ENCODE results near the gene DCP1A. TPM values are rescaled to one million over a fixed set of nuclear protein-coding genes. Genes with fewer than 3 reads are reported as not detected.
A peak's percentile ranks its signal among the peaks of the same experiment; 100 is the strongest.
"Not testable (repeated sequence)": the region's sequence is repeated elsewhere in the genome, so short reads cannot be mapped to it uniquely, and the experiment has no call there.

DCP1A gene
- polyA plus RNA-seq, 1 experiment, result 34.0 TPM

GRCh38 chr3:53377794-53378193 lies 30.5 kb upstream of the DCP1A start:
- no peak overlapping the region for H3K4me3 ChIP-seq (ENCODE audit: low read depth, low read length)
- no peak for DNase-seq (ENCODE audit: low read depth)
- no peaks in the 10 kb centered on the region for H3K27me3 ChIP-seq (ENCODE audit: control insufficient read depth, insufficient read depth, low read length)
- H3K36me3 ChIP-seq (ENCODE audit: control insufficient read depth, insufficient read depth, low read length), result no peaks in the 10 kb centered on the region
- POLR2A ChIA-PET, result no interaction called here
- CTCF ChIA-PET, result no interaction called here
- TF ChIP-seq, protein P1, sequence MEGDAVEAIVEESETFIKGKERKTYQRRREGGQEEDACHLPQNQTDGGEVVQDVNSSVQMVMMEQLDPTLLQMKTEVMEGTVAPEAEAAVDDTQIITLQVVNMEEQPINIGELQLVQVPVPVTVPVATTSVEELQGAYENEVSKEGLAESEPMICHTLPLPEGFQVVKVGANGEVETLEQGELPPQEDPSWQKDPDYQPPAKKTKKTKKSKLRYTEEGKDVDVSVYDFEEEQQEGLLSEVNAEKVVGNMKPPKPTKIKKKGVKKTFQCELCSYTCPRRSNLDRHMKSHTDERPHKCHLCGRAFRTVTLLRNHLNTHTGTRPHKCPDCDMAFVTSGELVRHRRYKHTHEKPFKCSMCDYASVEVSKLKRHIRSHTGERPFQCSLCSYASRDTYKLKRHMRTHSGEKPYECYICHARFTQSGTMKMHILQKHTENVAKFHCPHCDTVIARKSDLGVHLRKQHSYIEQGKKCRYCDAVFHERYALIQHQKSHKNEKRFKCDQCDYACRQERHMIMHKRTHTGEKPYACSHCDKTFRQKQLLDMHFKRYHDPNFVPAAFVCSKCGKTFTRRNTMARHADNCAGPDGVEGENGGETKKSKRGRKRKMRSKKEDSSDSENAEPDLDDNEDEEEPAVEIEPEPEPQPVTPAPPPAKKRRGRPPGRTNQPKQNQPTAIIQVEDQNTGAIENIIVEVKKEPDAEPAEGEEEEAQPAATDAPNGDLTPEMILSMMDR (IDR thresholded peaks at IDR 0.05; ENCODE audit: insufficient read depth, low read depth, low read length), result no peak

GRCh38 chr3:53376679-53377078 lies 29.3 kb upstream of the DCP1A start:
- Histone ChIP-seq H3K4me3 (ENCODE audit: low read depth, low read length) (no peak overlapping the region), H3K36me3 (ENCODE audit: control insufficient read depth, insufficient read depth, low read length) (no peaks in the 10 kb centered on the region), H3K27me3 (ENCODE audit: control insufficient read depth, insufficient read depth, low read length) (peaks cover 3% of the 10 kb centered on the region)
- DNase-seq (ENCODE audit: low read depth), result no peak
- POLR2A ChIA-PET, result no interaction called here
- TF ChIP-seq, protein P1 (IDR thresholded peaks at IDR 0.05; ENCODE audit: insufficient read depth, low read depth, low read length), result no peak
- CTCF ChIA-PET, result no interaction called here

- ChIA-PET CTCF (no interaction called here), POLR2A (no interaction called here)
- peaks cover 3% of the 10 kb centered on the region for H3K27me3 ChIP-seq (ENCODE audit: control insufficient read depth, insufficient read depth, low read length)
- TF ChIP-seq, protein P1 (IDR thresholded peaks at IDR 0.05; ENCODE audit: insufficient read depth, low read depth, low read length), result peak; percentile 70
- H3K4me3 ChIP-seq (ENCODE audit: low read depth, low read length), result no peak overlapping the region
- DNase-seq (ENCODE audit: low read depth), result no peak
- H3K36me3 ChIP-seq (ENCODE audit: control insufficient read depth, insufficient read depth, low read length), result no peaks in the 10 kb centered on the region
Observed at GRCh38 chr3:53375019-53375418, 27.7 kb upstream of the DCP1A start.

GRCh38 chr3:53370719-53371118 lies 23.4 kb upstream of the DCP1A start:
- DNase-seq (ENCODE audit: low read depth); CTCF ChIA-PET; POLR2A ChIA-PET: not testable (repeated sequence)

GRCh38 chr3:53361852-53362251 lies 14.5 kb upstream of the DCP1A start:
- TF ChIP-seq, protein P1 (IDR thresholded peaks at IDR 0.05; ENCODE audit: insufficient read depth, low read depth, low read length), result no peak
- ChIA-PET CTCF (no interaction called here), POLR2A (no interaction called here)
- Histone ChIP-seq H3K4me3 (ENCODE audit: low read depth, low read length) (no peak overlapping the region), H3K36me3 (ENCODE audit: control insufficient read depth, insufficient read depth, low read length) (no peaks in the 10 kb centered on the region), H3K27me3 (ENCODE audit: control insufficient read depth, insufficient read depth, low read length) (peaks cover 2% of the 10 kb centered on the region; the same call in 1 of the 2 replicates)
- no peak for DNase-seq (ENCODE audit: low read depth)

More at GRCh38 chr3:53370719-53371118, 23.4 kb upstream of the DCP1A start:
- H3K27me3 ChIP-seq (ENCODE audit: control insufficient read depth, insufficient read depth, low read length); H3K36me3 ChIP-seq (ENCODE audit: control insufficient read depth, insufficient read depth, low read length); H3K4me3 ChIP-seq (ENCODE audit: low read depth, low read length): not testable (repeated sequence)

- Histone ChIP-seq H3K27me3 (ENCODE audit: control insufficient read depth, insufficient read depth, low read length) (peaks cover 2% of the 10 kb centered on the region; the same call in 1 of the 2 replicates), H3K4me3 (ENCODE audit: low read depth, low read length) (no peak overlapping the region), H3K36me3 (ENCODE audit: control insufficient read depth, insufficient read depth, low read length) (no peaks in the 10 kb centered on the region)
- ChIA-PET POLR2A (no interaction called here), CTCF (no interaction called here)
- TF ChIP-seq, protein P1 (IDR thresholded peaks at IDR 0.05; ENCODE audit: insufficient read depth, low read depth, low read length), result no peak
- DNase-seq (ENCODE audit: low read depth), result no peak
Observed at GRCh38 chr3:53357458-53357857, 10.1 kb upstream of the DCP1A start.
